AG09309 (cell line): ENCODE measurements around the gene IGDCC3.
"Not testable (repeated sequence)": the region's sequence is repeated elsewhere in the genome, so short reads cannot be mapped to it uniquely, and the experiment has no call there.

Experiments used
- DNase-seq: peaks from one replicate; pipeline ENCODE4 v3.0.0-alpha.2; 2010; ENCODE audit warnings: low read depth
- H3K4me3 ChIP-seq: 2 replicates; pipeline ENCODE4 v1.5.1; 2011; ENCODE audit warnings: mild to moderate bottlenecking, low read depth, low read length, moderate library complexity; ENCODE audit not compliant: control insufficient read depth
- CTCF ChIP-seq: IDR thresholded peaks from 2 replicates; pipeline ENCODE4 v1.5.1; 2011; ENCODE audit warnings: mild to moderate bottlenecking, low read depth, low read length, inconsistent platforms; ENCODE audit not compliant: insufficient read depth, control insufficient read depth; ENCODE audit errors: missing control alignments

IGDCC3 gene

GRCh38 chr15:65362491-65362890 lies 15.3 kb downstream of the IGDCC3 start:
- no peak for DNase-seq
- no peak for TF ChIP-seq CTCF
- no peak overlapping the region for H3K4me3 ChIP-seq

- H3K4me3 ChIP-seq, result no peak overlapping the region
- no peak for TF ChIP-seq CTCF
- DNase-seq, result no peak
Observed at GRCh38 chr15:65361708-65362459, 15.9 kb downstream of the IGDCC3 start.

DNA sequence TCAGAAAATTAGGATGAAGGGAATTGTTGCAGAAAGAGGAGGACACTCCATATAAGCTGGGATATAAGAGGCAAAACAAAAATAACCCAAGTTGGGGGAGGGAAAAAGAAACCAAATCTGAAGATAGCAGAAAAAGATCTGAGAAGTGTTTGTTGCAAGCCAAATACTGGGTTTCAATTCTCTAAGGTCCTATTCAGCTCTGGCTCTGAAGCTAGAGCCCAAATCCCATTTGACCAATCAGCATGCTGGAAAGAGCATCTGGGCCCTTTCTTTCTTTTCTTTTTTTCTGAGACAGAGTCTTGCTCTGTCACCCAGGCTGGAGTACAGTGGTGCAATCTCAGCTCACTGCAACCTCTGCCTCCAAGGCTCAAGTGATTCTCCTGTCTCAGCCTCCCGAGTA lies 17.3 kb downstream of the IGDCC3 start:
- TF ChIP-seq CTCF, result no peak
- H3K4me3 ChIP-seq, result no peak overlapping the region

DNA sequence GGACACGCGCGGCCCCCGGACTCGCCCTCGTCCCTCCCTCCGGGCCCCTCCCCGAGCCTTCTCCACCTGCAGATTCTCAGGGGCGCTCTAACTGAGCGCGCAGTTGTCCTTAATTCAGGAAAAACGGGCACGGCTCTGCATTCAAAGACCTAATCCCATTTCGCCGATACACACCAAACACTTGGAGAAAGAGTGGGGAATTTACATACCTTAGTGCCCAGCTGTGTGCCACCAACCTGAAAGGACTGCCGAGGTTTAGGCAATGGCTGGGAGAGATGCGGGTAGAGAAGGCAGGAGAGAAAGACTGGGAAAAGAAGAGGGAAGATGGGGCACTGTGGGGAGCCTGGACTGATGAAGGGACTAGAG lies 21.8 kb downstream of the IGDCC3 start:
- peak overlapping the region; percentile 22 for H3K4me3 ChIP-seq
- no peak for DNase-seq
- no peak for TF ChIP-seq CTCF

More for the DNA sequence above, 17.3 kb downstream of the IGDCC3 start:
- no peak for DNase-seq

DNA sequence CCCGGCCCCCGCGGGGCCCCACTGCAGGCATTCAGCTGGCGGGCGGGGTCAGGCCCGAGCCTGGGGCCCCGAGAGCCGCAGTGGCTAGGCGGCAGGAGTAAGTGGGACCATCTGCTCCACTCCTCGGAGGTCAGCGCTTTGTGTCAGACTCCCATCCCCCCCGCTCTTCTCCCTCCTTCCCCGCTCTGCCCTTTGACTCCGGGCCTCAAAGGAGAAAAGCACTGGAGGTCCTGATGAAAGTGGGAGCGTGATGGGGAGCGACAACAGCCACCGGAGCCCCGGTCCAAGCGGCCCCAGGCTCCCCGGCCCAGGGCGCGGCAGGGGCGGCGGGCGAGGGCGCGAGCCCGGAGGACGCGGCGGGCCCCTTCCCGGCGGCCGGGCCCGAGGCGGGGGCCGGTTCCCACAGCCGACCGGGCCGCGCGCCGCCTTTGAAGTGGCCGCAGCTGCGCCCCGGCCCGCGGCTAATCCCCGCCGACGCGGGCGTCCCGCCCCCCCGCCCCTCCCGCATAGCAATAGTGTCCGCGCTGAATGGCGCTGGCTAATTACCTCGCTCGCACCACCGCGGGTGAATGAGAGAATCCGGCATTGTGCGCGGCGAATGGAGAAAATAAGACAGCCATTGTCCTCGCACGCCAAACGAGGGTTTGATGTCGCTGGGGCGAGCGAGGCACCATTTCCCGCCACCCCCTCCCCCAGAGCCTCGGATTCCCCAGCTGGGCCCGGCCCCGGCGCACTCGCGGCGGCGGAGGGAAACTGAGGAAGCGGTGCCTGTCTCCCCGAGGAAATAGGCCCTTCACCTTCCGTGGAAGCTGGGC lies 22.4 kb downstream of the IGDCC3 start:
- H3K4me3 ChIP-seq, result peak overlapping the region; percentile 22
- TF ChIP-seq CTCF, result no peak
- DNase-seq, result no peak

GRCh38 chr15:65354835-65355172 lies 23.0 kb downstream of the IGDCC3 start:
- no peak for TF ChIP-seq CTCF
- no peak for DNase-seq
- H3K4me3 ChIP-seq, result no peak overlapping the region

DNA sequence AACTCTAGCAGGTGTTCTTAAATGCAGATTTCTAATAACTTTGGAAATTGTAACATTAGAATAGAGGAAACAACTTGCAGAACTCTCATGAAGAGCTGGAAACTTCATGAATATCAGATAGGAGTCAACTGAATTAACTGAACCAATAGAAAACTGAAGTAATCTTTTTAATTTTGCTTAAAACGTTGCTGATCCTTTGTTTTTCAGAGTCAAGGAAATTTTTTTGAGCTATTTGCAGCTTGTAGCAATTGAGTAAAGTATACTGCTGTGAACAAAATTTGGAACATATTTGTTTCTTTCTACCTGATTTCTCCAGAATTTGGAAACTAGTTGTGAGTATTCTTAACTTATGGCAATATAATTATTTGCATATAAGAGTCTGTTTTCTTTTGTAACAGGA lies 25.8 kb downstream of the IGDCC3 start:
- not testable (repeated sequence) for H3K4me3 ChIP-seq, DNase-seq
